SU-DHL-6 (cell line): Measurements from ENCODE around the gene UGT1A4.

Experiments
- EZH2phosphoT487 ChIP-seq: fragments of 200-600 bp; sonication (generic), shearing (Covaris generic); conservative IDR thresholded peaks from 2 replicates; pipeline ENCODE4 v1.6.1; 2018; ENCODE audit warnings: mild to moderate bottlenecking, antibody characterized with exemption, low read length, moderate library complexity, mixed read lengths
- TF ChIP-seq, protein P1 (sequence below): fragments of 200-600 bp; sonication (generic); IDR thresholded peaks from one replicate; pipeline ENCODE4 v1.5.1; 2017; ENCODE audit warnings: antibody characterized with exemption, mild to moderate bottlenecking, low read length, moderate library complexity; ENCODE audit not compliant: insufficient read depth, poor library complexity, severe bottlenecking

DNA sequence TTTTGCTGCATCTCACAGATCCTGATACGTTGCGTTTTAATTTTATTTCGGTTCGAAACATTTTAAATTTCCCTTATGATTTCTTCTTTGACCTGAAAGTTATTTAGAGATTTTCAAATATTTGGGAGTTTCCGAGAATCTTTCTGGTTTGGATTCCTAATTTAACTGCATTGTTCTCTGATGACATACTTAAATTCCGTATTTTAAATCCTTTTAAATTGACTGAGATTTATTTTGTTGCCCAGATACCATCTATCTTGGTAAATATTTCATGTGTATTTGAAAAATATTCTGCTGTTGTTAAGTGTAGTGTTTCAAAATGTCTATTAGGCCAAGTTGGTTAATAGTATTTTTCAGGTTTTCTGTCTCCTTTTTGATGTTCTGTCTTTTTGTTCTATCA is 97.3 kb downstream of the UGT1A4 start:
- TF ChIP-seq, protein P1, sequence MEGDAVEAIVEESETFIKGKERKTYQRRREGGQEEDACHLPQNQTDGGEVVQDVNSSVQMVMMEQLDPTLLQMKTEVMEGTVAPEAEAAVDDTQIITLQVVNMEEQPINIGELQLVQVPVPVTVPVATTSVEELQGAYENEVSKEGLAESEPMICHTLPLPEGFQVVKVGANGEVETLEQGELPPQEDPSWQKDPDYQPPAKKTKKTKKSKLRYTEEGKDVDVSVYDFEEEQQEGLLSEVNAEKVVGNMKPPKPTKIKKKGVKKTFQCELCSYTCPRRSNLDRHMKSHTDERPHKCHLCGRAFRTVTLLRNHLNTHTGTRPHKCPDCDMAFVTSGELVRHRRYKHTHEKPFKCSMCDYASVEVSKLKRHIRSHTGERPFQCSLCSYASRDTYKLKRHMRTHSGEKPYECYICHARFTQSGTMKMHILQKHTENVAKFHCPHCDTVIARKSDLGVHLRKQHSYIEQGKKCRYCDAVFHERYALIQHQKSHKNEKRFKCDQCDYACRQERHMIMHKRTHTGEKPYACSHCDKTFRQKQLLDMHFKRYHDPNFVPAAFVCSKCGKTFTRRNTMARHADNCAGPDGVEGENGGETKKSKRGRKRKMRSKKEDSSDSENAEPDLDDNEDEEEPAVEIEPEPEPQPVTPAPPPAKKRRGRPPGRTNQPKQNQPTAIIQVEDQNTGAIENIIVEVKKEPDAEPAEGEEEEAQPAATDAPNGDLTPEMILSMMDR, result no peak
- TF ChIP-seq EZH2phosphoT487, result no peak
